HepG2 (cell line): Measurements from ENCODE around the gene SNN. TPM values are rescaled to one million over a fixed set of nuclear protein-coding genes. Genes with fewer than 3 reads are reported as not detected.
A peak's percentile ranks its signal among the peaks of the same experiment; 100 is the strongest.

Experiments
- CENPT ChIP-seq: sonication (generic); formaldehyde crosslinking; IDR thresholded peaks from 2 replicates; pipeline ENCODE4 v1.8.0; 2022; ENCODE audit warnings: low read depth, mild to moderate bottlenecking, moderate library complexity, missing genetic modification reagents
- HOXA3 ChIP-seq: sonication (generic); formaldehyde crosslinking; IDR thresholded peaks from 2 replicates; pipeline ENCODE4 v1.5.0; 2020; ENCODE audit warnings: missing genetic modification reagents
- IKZF4 ChIP-seq: sonication (generic); formaldehyde crosslinking; IDR thresholded peaks from 2 replicates; pipeline ENCODE4 v1.5.1; 2020; ENCODE audit warnings: borderline replicate concordance, mild to moderate bottlenecking, low read depth, missing genetic modification reagents; ENCODE audit errors: not compliant biosample characterization
- KDM2A ChIP-seq: sonication (generic); formaldehyde crosslinking; IDR thresholded peaks from 2 replicates; pipeline ENCODE4 v1.4.0; 2020; ENCODE audit warnings: low read depth, missing genetic modification reagents, borderline replicate concordance
- MAFK ChIP-seq, 2 experiments: IDR thresholded peaks in 1 of 2; conservative IDR thresholded peaks in 1 of 2; 2 replicates each; pipeline ENCODE4 v1.6.1; 2011; ENCODE audit warnings: improper control_type of control experiment in 2 of 2, low read length in 2 of 2
- MZF1 ChIP-seq: sonication (generic); formaldehyde crosslinking; IDR thresholded peaks from 2 replicates; pipeline ENCODE4 v1.8.1; 2023; ENCODE audit warnings: mild to moderate bottlenecking, missing genetic modification reagents, borderline replicate concordance
- NFYB ChIP-seq: sonication (generic); formaldehyde crosslinking; IDR thresholded peaks from 2 replicates; pipeline ENCODE4 v1.4.0; 2020; ENCODE audit warnings: missing genetic modification reagents
- RBM22 ChIP-seq: fragments of 200-400 bp; formaldehyde crosslinking; optimal IDR thresholded peaks from 2 replicates; pipeline ENCODE3; 2017; ENCODE audit warnings: mild to moderate bottlenecking, low read length, moderate library complexity
- ZBTB21 ChIP-seq: sonication (generic); formaldehyde crosslinking; IDR thresholded peaks from 2 replicates; pipeline ENCODE4 v1.4.0; 2020; ENCODE audit warnings: missing genetic modification reagents
- ZIK1 ChIP-seq: sonication (generic); formaldehyde crosslinking; IDR thresholded peaks from 2 replicates; pipeline ENCODE4 v1.5.0; 2020; ENCODE audit warnings: mild to moderate bottlenecking, low read depth, missing genetic modification reagents, borderline replicate concordance
- ZNF224 ChIP-seq: sonication (generic); formaldehyde crosslinking; IDR thresholded peaks from 2 replicates; pipeline ENCODE4 v1.5.0; 2020; ENCODE audit warnings: mild to moderate bottlenecking, missing genetic modification reagents
- ZNF75D ChIP-seq: sonication (generic); formaldehyde crosslinking; IDR thresholded peaks from 2 replicates; pipeline ENCODE4 v1.8.1; 2023; ENCODE audit warnings: missing genetic modification reagents, mild to moderate bottlenecking, borderline replicate concordance
- polyA plus RNA-seq, 8 experiments: library from polyadenylated mRNA; depleted of rRNA in 3 of 8; stranded (reverse) in 7 of 8; unstranded in 1 of 8; fragments of >200 nt; fragmentation: Illumina TruSeq in 4 of 8; extraction: Trizol in 4 of 8; gene quantifications; 2 replicates each; pipeline versions ENCODE4 v1.2.1 to v1.2.3, GENCODE V29; 2011 to 2016; ENCODE audit warnings: low read depth in 4 of 8, missing spikeins in 1 of 8, mixed read lengths in 1 of 8; ENCODE audit not compliant: insufficient read depth in 1 of 8
- total RNA-seq, 5 experiments: library from RNA; depleted of rRNA; stranded (reverse); fragments of >200 nt; fragmentation: Illumina TruSeq; extraction: Trizol; gene quantifications; 2 replicates each; pipeline ENCODE4 v1.2.3, GENCODE V29; 2016; ENCODE audit warnings: low read depth in 1 of 5
- TF ChIP-seq, protein P1 (sequence below): sonication (generic); formaldehyde crosslinking; IDR thresholded peaks from 2 replicates; pipeline ENCODE4 v1.4.0; 2020; ENCODE audit warnings: mild to moderate bottlenecking, low read depth, missing genetic modification reagents
- TF ChIP-seq, protein P2 (sequence below): sonication (generic); formaldehyde crosslinking; IDR thresholded peaks from 2 replicates; pipeline ENCODE4 v1.5.0; 2020; ENCODE audit warnings: mild to moderate bottlenecking, missing genetic modification reagents
- TF ChIP-seq, protein P3 (sequence below): sonication (generic); formaldehyde crosslinking; IDR thresholded peaks from 2 replicates; pipeline ENCODE4 v1.4.0; 2020; ENCODE audit warnings: missing genetic modification reagents, mild to moderate bottlenecking, borderline replicate concordance
- TF ChIP-seq, protein P4 (sequence below): sonication (generic); formaldehyde crosslinking; IDR thresholded peaks from 2 replicates; pipeline ENCODE4 v1.5.0; 2020; ENCODE audit warnings: mild to moderate bottlenecking, missing genetic modification reagents, moderate library complexity
- TF ChIP-seq, protein P5 (sequence below): fragments of 450-650 bp; IDR thresholded peaks from 2 replicates; pipeline ENCODE4 v1.6.1; 2017

SNN gene
- total and polyA plus RNA-seq, 2 of the 13 experiments (the other 11 are each of a cell fraction or from before 2014, with no cell fraction given): 5.2 to 8.4 TPM

DNA sequence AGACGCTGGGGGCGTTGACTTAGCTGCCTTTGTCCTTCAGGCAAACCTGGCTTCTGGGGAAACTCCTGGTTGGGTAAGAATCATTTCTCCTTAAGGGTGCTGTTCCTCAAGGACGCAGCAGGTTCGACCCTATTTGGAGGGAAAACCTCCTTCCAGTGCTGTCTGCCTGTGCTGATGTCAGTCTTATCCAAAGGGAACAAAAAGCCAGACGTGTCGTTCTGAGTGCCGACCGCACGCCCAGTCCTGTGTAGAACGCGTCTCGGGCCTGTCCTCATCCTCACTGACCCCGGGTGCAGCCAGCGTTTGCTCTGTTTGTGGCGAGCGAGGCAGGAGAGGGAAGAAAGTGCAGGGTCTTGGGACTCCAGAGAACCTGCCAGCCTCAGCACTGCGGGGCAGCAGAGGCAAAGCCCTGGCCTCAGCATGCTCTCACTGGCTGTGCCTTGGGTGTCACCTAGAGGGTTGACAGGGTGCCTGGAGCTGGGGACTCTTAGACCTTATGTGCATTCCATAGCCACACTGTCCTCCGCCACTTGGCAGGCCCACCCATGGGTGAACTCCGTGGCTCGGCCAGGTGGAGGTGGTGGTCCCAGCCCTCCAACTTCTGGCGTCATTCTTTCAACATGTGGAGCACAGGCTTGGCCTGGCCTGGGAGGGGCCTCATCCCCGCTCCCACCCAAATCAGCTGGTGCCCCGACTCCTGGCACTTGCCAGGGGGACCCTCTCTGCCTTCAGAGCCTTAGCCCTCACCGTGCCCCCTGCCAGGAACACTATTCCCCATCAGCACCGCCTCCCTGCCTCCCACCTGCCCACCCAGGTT, 6.0 kb downstream of the SNN start (continued):
- TF ChIP-seq, protein P1, sequence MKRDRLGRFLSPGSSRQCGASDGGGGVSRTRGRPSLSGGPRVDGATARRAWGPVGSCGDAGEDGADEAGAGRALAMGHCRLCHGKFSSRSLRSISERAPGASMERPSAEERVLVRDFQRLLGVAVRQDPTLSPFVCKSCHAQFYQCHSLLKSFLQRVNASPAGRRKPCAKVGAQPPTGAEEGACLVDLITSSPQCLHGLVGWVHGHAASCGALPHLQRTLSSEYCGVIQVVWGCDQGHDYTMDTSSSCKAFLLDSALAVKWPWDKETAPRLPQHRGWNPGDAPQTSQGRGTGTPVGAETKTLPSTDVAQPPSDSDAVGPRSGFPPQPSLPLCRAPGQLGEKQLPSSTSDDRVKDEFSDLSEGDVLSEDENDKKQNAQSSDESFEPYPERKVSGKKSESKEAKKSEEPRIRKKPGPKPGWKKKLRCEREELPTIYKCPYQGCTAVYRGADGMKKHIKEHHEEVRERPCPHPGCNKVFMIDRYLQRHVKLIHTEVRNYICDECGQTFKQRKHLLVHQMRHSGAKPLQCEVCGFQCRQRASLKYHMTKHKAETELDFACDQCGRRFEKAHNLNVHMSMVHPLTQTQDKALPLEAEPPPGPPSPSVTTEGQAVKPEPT (CRISPR knock-in tag): no peak
- TF ChIP-seq ZIK1 (no peak), ZNF224 (CRISPR knock-in tag) (no peak), KDM2A (no peak), NFYB (CRISPR knock-in tag) (no peak), MZF1 (no peak), IKZF4 (CRISPR knock-in tag) (no peak), ZBTB21 (CRISPR knock-in tag) (no peak), ZNF75D (CRISPR knock-in tag) (0 out of 2 replicates have a peak, but pooled peaks have one; percentile 55), CENPT (CRISPR knock-in tag) (0 out of 2 replicates have a peak, but pooled peaks have one; percentile 60), RBM22 (peak; percentile 33), MAFK (conservative IDR thresholded peaks at IDR 0.05 in 1 of 2, IDR thresholded peaks at IDR 0.05 in 1 of 2; ENCODE audit: low read length in 2 of 2) (no peak), HOXA3 (no peak)
- TF ChIP-seq, protein P2, sequence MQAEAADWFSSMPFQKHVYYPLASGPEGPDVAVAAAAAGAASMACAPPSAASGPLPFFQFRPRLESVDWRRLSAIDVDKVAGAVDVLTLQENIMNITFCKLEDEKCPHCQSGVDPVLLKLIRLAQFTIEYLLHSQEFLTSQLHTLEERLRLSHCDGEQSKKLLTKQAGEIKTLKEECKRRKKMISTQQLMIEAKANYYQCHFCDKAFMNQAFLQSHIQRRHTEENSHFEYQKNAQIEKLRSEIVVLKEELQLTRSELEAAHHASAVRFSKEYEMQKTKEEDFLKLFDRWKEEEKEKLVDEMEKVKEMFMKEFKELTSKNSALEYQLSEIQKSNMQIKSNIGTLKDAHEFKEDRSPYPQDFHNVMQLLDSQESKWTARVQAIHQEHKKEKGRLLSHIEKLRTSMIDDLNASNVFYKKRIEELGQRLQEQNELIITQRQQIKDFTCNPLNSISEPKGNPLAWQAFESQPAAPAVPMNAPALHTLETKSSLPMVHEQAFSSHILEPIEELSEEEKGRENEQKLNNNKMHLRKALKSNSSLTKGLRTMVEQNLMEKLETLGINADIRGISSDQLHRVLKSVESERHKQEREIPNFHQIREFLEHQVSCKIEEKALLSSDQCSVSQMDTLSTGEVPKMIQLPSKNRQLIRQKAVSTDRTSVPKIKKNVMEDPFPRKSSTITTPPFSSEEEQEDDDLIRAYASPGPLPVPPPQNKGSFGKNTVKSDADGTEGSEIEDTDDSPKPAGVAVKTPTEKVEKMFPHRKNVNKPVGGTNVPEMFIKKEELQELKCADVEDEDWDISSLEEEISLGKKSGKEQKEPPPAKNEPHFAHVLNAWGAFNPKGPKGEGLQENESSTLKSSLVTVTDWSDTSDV (CRISPR knock-in tag): 0 out of 2 replicates have a peak, but pooled peaks have one; percentile 61
- TF ChIP-seq, protein P3, sequence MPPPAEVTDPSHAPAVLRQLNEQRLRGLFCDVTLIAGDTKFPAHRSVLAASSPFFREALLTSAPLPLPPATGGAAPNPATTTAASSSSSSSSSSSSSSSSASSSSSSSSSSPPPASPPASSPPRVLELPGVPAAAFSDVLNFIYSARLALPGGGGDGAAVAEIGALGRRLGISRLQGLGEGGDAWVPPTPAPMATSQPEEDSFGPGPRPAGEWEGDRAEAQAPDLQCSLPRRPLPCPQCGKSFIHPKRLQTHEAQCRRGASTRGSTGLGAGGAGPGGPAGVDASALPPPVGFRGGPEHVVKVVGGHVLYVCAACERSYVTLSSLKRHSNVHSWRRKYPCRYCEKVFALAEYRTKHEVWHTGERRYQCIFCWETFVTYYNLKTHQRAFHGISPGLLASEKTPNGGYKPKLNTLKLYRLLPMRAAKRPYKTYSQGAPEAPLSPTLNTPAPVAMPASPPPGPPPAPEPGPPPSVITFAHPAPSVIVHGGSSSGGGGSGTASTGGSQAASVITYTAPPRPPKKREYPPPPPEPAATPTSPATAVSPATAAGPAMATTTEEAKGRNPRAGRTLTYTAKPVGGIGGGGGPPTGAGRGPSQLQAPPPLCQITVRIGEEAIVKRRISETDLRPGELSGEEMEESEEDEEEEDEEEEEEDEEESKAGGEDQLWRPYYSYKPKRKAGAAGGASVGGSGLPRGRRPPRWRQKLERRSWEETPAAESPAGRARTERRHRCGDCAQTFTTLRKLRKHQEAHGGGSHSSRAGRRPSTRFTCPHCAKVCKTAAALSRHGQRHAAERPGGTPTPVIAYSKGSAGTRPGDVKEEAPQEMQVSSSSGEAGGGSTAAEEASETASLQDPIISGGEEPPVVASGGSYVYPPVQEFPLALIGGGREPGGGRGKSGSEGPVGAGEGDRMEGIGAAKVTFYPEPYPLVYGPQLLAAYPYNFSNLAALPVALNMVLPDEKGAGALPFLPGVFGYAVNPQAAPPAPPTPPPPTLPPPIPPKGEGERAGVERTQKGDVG (CRISPR knock-in tag): no peak
- TF ChIP-seq, protein P4, sequence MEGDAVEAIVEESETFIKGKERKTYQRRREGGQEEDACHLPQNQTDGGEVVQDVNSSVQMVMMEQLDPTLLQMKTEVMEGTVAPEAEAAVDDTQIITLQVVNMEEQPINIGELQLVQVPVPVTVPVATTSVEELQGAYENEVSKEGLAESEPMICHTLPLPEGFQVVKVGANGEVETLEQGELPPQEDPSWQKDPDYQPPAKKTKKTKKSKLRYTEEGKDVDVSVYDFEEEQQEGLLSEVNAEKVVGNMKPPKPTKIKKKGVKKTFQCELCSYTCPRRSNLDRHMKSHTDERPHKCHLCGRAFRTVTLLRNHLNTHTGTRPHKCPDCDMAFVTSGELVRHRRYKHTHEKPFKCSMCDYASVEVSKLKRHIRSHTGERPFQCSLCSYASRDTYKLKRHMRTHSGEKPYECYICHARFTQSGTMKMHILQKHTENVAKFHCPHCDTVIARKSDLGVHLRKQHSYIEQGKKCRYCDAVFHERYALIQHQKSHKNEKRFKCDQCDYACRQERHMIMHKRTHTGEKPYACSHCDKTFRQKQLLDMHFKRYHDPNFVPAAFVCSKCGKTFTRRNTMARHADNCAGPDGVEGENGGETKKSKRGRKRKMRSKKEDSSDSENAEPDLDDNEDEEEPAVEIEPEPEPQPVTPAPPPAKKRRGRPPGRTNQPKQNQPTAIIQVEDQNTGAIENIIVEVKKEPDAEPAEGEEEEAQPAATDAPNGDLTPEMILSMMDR (CRISPR knock-in tag): peak; percentile 36
- TF ChIP-seq, protein P5, sequence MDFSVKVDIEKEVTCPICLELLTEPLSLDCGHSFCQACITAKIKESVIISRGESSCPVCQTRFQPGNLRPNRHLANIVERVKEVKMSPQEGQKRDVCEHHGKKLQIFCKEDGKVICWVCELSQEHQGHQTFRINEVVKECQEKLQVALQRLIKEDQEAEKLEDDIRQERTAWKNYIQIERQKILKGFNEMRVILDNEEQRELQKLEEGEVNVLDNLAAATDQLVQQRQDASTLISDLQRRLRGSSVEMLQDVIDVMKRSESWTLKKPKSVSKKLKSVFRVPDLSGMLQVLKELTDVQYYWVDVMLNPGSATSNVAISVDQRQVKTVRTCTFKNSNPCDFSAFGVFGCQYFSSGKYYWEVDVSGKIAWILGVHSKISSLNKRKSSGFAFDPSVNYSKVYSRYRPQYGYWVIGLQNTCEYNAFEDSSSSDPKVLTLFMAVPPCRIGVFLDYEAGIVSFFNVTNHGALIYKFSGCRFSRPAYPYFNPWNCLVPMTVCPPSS: no peak
